ENCODE data around the gene CYP26C1.

CYP26C1 gene, protein sequence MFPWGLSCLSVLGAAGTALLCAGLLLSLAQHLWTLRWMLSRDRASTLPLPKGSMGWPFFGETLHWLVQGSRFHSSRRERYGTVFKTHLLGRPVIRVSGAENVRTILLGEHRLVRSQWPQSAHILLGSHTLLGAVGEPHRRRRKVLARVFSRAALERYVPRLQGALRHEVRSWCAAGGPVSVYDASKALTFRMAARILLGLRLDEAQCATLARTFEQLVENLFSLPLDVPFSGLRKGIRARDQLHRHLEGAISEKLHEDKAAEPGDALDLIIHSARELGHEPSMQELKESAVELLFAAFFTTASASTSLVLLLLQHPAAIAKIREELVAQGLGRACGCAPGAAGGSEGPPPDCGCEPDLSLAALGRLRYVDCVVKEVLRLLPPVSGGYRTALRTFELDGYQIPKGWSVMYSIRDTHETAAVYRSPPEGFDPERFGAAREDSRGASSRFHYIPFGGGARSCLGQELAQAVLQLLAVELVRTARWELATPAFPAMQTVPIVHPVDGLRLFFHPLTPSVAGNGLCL

DNA sequence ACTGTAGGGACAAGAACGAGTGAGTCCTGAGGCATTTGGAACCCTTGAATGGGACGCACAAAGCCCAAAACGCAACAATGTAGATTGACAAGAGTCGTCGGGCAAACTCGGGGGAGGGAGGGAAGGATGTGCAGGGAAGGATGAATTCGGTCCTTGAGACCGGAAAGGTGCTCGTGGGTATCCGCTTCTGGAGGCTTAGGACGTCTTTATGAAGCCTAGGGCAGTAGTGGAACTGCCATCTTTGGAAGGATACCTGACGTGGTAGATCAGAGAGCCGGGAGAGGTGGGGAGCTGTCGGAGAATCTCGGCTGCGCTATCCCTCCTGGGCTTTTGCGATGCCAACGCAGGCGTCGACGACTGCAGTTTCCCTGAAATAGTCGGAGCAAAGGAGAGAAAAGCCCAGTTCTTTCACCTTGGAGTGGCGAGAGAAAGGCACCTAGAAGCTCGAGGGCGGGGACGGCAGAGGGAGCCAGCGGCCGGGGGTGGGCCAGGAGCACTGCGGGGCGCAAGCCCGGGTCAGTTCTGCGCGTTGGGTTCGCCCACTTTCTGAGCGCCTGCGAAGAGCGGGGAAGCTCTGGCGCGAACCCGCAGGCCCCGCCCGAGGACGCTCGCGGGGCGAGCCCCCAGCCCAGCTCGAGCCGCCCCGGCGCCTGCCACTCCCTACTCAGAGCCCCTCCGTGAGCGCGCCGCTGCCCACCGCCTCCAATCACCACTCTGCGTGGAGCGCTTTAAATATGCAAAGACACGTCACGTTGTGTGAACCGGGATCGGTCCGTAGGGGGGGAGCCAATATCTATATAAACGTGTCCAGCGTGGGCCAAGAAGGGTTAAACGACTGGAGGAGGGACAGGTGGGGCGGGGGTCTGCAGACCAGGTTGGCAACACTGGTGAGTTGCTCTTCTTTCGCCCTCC lies at the start of gene CYP26C1:
TSS of gene CYP26C1 (plus strand) at position 824 of the 912 bp plus-strand sequence. CDS start 466 bp downstream, outside the sequence.
- DNase-seq, result no peak

DNA sequence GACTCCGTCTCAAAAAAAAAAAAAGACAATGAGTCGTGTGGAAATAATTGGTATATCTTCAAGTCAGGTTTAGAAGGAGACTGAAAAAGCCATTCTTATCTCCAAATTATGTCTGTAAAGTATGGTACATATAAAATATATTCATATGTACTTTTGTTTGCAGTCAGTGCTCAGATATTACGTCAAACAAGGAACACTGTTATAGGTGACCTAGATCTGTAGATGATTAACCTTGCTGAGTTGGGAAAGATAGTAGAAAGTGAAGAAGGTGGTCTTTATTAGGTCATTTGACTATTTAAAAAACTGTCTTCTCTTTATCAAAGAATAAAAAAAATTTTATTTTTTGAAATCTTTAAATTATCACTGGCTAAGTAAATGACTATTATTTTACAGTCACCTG lies 44.9 kb upstream of the CYP26C1 start:
- no peak for DNase-seq

DNA sequence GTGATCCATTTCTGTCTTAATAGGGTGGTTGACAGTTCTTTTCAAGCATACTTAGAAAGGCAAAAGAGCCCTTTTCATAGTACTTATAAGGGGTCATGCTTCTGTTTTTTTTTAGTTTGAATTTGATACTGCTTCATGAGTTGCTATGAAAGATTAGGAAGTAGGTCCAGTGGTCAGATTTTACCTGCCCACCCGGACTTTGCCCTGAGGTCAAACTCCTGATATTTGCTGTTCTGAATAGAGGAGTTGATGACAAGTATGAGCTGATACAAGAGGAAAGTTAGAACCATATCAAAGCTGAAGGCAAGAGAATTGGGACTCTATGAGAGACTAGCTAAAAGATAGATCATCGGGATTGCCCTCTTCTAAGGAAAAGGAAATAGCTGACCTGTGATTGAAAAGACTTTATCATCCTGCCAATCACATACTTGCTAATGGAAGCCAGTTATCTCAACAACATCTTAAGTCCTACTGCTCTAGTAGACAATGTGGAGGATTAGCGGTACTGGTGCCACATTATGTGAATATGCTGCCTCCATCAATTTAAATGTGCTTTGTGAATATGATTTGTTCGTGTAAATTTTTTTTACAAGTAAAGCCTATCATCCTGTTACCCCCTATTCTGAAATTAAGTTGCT lies 37.5 kb upstream of the CYP26C1 start:
- DNase-seq, result no peak

DNA sequence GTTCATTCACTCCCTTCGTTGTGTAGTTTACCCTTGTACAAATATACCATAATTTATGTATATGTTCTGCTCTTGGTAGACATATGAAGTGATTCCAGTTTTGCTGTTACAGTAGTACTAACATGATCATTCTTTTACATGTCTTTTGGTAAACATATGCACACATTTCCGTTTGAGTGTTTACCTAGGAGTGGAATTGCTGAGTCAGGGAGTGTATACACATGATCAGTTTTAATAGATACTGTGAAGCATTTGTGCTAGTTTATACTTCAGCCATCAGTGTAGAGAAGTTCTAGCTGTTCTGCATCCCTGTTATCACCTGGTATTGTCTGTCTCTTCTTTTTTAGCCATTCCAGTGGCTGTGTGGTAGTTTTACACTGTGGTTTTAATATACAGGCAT lies 34.5 kb upstream of the CYP26C1 start:
- no peak for DNase-seq

DNA sequence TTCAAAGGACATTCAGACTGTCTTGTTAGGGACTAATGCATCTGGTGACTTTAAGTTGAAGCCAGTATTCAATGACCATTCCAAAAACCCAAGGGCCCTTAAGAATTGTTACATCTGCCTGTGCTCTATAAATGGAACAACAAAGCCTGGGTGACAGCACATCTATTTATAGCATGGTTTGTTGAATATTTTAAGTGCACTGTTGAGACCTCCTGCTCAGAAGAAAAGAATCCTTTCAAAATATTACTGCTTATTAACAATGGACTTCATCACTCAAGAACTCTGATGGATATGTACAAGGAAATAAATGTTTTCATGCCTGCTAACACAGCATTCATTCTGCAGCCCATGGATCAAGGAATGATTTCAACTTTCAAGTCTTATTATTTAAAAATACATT lies 33.1 kb upstream of the CYP26C1 start:
- no peak for DNase-seq

DNA sequence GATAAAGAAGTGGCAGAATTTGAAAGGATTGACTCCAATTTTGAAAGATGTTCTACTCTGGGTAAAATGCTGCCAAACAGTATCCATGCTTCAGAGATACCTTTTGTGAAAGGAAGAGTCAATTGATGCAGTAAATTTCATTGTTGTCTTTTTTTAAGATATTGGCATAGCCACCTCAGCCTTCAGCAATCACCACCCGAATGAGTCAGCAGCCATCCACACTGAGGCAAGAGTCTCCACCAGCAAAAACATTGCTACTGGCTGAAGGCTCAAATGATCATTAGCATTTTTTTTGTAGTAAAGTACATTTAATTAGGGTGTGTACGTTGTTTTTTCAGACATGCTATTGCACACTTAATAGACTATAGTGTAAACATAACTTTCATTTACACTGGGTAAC lies 31.7 kb upstream of the CYP26C1 start:
- DNase-seq, result no peak

DNA sequence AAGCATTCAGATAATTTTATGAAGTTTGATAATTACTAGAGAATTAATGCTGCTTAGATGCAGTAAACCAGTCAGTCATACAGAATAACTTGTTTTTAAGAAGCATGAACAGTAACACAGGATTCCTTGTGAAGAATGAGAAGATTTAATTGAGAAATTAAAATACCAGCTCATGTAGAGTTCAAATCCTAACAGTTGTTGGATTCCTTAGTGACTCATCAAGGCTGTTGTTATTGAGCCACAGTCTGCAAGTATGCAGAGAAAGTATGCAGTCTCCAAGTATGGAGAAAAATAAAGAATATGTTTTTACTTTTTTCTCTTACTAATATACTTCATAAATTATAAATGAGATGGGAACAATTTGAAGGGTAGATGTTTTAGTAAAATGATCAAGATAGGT lies 30.2 kb upstream of the CYP26C1 start:
- DNase-seq, result no peak

DNA sequence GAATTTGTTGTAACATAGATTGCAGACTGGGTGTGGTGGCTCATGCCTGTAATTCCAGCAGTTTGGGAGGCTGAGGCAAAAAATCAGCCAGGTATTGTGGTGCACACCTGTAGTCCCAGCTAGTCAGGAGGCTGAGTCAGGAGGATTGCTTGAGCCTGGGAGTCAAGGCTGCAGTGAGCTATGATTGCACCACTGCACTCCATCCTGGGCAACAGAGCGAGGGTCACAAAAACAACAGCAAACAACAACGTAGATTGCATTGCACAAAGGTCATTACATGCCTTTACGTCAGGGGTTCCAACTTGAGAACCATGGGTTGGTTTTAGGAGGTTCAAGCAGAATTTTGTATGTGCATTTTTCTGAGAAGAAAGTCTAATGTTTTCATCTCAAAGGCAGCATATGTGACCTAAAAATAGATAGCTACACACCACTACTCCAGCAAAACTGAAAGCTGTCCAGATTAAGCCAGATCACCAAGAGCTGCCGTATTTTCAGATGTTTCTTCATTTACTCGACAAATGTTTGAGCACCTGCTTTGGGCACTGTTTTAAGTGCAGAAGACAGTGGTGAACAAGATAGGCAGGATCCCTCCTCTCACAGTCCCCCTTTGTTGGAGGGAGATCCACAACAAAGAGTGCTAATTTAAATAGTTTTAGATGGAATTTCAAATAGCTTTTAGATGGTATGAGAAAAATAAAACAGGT lies 28.3 kb upstream of the CYP26C1 start:
- no peak for DNase-seq

DNA sequence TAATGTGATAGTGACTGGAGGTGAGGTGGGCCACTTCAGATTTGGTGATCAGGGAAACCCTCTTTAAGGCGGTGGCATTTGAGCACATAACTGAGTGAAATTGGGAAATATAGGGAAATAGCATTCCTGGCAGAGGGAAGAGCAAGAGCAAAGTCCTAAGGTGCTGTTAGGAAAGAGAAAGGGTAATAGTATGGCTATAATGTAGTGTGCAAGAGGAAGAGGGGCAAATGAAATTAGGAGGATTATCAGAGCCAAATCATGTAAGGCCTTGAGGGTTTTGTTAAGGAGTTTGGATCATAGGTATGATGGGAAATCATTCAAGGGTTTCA lies 27.8 kb upstream of the CYP26C1 start:
- no peak for DNase-seq

DNA sequence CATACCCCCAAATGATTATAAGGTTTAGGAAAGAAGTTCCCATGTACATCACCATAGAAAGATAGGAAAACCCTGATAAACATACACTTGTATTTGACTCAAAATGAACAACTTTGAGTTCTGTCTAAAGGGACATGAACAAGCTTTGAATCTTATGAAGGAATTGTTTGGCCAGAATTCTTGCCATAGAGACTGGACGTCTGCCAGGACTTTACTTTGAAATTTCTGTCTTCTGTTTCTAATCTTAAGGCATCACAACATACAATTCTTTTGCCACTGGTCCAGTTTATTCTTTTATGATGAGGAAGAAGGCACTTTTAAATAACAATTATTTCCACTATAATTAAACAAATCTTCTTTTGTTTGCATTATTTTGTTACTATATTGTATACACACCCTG lies 26.2 kb upstream of the CYP26C1 start:
- DNase-seq, result no peak

DNA sequence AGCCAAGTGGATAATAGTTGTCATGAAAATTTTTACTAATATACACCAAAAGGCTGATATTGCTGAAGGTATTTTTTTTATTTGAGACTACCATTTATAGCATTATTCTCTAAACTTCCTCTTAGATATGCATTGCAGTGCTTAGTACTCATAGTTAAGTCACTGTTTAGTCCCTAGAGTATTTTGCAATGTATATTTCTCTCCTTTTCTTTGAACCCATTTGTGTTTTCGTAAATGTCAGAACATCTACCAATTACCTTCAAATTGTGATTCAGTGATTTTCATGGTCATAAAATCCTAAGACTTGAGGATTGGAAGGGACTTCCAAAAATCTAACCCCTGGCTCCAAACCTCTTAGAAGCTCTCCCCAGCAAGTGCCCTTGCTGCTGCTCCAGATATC lies 21.5 kb upstream of the CYP26C1 start:
- DNase-seq, result no peak

DNA sequence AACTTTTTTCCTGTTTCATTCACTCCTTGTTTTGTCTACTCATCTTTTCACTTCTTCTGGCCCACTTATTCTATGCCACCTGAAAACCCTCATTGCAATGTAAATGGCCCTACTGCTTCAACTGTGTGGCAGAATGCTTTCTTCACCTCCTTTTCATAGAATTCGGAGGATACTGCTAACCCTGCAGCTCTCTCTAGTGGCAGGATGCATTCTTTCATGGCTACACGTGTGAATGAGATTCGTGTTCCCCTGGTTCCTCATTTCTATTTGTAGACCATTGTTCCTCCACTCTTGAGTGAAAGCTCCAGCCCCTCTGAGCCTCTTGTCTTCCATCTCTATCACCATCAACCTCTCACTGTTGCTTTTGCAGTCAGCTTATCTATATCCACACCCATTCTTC lies 20.9 kb upstream of the CYP26C1 start:
- DNase-seq, result peak; percentile 7

DNA sequence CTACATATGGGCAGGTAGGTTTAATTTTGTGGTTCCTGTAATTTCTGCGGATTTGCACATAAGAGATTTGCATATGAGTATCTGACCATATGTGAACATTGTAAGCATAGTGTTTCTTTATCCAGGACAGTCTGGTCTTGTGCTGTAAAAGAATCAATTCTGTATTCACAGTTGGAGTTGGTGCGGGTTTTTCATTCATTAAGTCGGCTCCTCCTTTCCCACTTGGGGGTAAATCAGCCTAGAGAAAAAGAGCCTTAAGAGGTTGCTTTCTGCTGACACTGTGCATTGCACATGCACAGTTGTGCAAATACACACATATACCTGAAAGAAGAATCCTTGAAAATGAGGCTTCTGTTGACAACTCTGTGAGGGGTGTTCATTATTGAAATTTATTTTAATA lies 6.1 kb upstream of the CYP26C1 start:
- no peak for DNase-seq

DNA sequence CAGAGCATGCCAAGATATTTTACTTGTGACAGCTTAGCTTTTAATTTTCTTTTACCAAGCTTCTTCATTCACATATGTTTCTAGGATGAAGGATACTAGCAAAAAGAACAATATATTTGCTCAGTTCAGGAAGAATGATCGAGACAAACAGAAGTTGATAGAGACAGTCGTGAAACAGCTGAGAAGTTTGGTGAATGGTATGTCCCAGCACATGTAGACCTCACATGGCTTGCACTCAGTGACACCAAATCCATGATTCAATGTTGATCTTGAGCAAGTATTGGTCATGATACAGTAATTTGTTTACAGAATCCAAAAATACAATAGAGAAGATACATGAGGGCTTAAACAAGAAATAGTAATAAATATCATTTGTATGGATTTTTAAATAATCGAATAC lies 2.5 kb upstream of the CYP26C1 start:
- DNase-seq, result no peak

DNA sequence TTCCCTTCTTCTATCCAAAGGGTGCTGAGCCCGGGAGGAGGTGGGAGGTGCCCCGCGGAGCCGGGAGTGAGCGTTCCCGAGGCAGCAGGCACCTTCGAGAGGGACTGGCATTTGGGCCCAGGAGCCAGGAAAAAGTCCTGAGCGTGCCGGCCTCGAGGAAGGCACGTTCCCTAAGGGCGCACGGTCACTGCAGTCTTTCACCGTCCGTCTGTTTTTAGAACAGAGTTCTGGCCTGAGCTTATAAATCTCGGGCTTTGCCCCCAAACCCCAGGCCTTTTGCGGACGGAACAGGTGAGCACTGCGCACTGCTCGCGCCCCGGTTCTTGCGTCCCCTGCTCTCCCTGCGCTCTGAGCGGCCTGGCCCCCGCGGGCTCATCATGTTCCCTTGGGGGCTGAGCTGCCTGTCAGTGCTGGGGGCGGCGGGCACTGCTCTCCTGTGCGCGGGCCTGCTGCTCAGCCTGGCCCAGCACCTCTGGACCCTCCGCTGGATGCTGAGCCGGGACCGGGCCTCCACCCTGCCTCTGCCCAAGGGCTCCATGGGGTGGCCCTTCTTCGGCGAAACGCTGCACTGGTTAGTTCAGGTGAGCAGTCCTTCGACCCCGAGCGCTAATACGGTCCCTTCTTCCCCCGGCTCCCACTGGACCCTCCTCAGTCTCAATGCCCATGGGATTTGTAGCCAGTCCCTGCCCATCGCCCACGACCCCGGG lies 442 bp downstream of the CYP26C1 start:
- no peak for DNase-seq

DNA sequence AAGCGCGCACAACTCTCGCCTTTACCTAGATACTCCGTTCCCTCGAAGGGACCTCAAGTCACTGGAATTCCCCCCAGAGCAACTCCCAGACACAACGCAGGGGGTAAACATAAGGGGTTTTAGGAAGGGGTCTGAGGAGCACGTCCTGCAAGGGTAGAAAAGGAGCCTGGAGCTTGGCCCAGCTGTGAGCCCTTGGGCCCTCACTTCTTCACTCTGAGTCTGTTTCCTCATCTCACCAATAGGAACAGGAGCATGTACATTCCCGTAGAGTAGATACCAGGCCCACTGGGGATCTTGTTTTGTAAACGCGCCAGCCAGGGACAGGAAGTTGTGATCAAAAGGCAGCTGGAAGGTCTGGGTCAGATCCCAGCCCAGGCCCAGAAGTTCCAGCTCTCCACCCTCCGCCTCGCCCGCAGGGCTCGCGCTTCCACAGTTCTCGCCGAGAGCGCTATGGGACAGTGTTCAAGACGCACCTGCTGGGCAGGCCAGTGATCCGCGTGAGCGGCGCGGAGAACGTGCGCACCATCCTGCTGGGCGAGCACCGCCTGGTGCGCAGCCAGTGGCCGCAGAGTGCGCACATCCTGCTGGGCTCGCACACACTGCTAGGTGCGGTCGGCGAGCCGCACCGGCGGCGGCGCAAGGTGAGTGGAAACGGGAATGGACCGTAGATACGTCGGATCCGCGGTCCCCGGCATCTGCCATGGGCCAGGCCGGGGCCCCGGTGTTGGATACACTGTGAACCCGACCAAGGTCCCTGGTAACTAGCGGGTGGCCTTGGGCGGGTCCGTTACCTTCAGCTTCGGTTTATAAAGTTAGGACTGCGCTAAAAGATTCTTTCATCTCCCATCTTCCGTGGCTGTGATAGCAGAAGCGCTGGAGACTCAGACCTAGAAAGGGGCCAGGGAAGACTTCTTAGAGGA lies 1.3 kb downstream of the CYP26C1 start:
- DNase-seq, result no peak

DNA sequence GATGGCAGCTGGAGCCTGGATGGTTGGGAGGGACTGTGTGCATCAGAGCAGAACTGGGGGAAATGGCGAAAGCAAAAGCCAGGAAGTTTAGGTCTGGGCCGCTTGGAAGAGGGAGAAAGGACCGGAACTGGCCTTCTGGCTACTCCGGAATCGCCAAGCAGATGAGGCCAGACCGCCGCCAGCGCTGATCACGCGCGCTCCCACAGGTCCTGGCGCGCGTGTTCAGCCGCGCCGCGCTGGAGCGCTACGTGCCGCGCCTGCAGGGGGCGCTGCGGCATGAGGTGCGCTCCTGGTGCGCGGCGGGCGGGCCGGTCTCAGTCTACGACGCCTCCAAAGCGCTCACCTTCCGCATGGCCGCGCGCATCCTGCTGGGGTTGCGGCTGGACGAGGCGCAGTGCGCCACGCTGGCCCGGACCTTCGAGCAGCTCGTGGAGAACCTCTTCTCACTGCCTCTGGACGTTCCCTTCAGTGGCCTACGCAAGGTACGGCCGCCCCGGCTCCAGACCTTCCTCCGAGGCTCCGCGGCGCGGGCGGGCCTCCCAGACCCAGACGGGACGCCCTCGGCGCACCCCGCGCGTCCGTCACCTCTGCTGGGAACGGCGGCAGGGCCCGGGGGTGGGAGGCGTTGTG lies 2.0 kb downstream of the CYP26C1 start:
- no peak for DNase-seq

DNA sequence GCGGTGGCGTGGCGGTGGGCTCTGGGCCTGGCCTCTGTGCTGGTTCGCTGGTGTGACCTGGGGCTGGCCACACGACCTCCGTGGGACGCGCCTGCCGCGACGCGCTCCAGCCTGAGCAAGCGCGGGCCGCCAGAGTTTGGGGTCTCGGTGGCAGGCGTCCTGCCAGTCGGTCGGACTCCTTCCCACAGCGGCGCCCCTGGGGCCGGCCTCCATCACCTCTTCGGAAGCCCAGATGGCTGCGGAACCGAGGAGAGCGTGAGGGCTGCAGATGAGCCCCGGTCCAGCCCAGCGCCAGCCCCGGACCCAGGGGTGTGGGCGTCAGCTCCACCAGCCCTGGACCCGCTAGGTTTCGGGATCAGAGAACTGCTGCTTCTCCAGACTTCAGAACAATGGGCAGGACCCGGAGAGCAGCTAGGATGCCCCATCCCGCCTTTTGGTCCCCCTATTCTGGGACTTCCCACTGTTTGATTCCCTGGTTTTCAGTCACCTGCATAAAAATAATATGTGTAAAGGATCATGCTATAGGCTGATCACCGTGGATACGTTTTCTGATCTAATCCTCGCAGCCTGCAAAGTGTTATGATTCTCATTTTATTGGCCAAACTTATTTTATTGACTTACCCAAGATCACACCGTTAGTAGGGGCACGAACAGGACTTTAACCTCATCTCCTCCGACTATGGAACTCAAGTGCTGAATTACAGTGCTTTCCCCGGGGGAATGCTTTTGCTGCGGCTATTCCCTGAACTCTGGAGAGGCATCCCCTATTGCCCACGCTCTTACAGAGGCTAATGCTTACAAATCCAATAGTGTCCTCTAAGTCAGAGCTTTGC lies 2.8 kb downstream of the CYP26C1 start:
- no peak for DNase-seq

DNA sequence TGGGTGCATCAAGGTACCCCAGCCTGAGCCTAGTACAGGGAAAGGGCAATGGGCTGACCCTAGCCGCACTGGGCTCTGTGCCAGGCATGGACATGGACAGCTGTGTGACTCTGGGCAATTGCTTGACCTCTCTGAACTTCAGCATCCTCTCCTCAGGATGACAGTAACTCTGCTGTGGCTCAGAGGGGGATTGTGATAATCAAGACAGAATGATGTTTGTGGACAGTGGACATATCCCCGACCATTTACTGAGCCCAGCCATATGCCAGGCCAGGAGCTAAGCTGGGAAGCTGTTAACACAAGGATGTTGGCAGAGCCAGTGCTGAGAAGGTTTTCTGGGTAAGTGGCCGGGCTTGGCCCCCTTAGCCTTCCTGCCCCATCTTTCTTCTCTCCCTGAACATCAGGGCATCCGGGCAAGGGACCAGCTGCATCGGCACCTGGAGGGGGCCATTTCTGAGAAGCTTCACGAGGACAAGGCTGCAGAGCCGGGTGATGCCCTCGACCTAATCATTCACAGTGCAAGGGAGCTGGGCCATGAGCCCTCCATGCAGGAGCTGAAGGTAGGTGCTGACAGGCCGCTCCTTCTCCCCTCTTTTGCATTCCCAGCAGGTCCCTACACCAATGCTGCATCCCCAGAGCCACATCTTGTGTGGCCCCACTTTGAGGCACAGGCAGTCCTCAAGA lies 3.5 kb downstream of the CYP26C1 start:
- no peak for DNase-seq

Data from NCI-H1694 (cell line).